Fibroblast of villous mesenchyme (primary cell): ENCODE data around the gene KCNMA1. TPM values are rescaled to one million over a fixed set of nuclear protein-coding genes. Genes with fewer than 3 reads are reported as not detected.
A peak's percentile ranks its signal among the peaks of the same experiment; 100 is the strongest.

Experiments used
- DNase-seq: peaks from one replicate; pipeline ENCODE4 v3.0.0-alpha.2; 2010; ENCODE audit warnings: low read depth
- H3K4me3 ChIP-seq: 2 replicates; pipeline ENCODE4 v1.5.1; 2011; ENCODE audit warnings: low read depth, mild to moderate bottlenecking, low read length
- total RNA-seq: library from RNA; depleted of rRNA; stranded (reverse); fragments of >200 nt; gene quantifications from 2 replicates; pipeline ENCODE4 v1.2.3, GENCODE V29; 2012
- TF ChIP-seq, protein P1 (sequence below): IDR thresholded peaks from 2 replicates; pipeline ENCODE4 v1.5.1; 2012; ENCODE audit warnings: low read depth, mild to moderate bottlenecking, low read length; ENCODE audit not compliant: insufficient read depth

Gene KCNMA1
- total RNA-seq, 1 donor: 36.7 TPM

DNA sequence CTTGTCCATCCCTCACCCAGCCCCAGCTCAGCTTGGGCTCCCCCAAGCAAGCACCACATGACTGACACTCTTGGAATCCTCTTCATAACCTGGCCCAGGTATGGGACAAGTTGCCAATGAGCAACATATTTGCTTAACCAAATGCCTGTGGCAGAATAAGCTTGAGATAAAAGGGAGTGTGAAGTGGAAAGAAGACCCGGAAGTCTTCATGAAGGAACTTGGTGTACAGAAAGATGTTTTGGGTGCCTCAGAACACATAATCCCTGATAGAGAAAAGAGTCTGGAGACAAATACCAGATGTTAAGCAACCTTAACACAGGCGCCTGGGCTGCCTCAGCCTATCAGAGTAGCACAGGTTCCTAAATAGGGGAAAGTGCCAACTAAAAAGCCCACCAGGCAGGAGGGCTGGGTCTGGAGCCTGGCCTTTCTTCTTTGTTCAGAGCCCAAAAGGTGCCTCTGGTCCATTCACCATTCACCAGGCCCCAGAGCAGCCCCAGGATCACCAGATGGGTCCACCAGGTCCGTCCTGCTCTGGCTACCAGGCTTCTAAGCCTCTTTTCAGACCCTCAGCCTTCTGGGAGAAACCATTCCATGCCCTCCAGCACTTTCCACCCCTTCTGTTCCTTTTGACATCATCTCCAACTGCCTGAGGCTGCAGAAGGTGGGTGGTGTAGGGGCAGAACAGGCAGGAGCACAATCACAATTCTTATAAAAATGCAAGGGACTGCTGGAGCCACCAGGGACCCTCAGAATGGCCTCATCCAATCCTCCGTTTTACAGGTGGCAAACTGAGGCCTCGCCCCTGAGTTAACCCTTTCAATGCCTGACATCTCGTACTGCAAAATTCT, 22.6 kb downstream of the KCNMA1 start:
- TF ChIP-seq, protein P1, sequence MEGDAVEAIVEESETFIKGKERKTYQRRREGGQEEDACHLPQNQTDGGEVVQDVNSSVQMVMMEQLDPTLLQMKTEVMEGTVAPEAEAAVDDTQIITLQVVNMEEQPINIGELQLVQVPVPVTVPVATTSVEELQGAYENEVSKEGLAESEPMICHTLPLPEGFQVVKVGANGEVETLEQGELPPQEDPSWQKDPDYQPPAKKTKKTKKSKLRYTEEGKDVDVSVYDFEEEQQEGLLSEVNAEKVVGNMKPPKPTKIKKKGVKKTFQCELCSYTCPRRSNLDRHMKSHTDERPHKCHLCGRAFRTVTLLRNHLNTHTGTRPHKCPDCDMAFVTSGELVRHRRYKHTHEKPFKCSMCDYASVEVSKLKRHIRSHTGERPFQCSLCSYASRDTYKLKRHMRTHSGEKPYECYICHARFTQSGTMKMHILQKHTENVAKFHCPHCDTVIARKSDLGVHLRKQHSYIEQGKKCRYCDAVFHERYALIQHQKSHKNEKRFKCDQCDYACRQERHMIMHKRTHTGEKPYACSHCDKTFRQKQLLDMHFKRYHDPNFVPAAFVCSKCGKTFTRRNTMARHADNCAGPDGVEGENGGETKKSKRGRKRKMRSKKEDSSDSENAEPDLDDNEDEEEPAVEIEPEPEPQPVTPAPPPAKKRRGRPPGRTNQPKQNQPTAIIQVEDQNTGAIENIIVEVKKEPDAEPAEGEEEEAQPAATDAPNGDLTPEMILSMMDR: no peak
- no peak overlapping the region for H3K4me3 ChIP-seq
- DNase-seq: peak; percentile 87

DNA sequence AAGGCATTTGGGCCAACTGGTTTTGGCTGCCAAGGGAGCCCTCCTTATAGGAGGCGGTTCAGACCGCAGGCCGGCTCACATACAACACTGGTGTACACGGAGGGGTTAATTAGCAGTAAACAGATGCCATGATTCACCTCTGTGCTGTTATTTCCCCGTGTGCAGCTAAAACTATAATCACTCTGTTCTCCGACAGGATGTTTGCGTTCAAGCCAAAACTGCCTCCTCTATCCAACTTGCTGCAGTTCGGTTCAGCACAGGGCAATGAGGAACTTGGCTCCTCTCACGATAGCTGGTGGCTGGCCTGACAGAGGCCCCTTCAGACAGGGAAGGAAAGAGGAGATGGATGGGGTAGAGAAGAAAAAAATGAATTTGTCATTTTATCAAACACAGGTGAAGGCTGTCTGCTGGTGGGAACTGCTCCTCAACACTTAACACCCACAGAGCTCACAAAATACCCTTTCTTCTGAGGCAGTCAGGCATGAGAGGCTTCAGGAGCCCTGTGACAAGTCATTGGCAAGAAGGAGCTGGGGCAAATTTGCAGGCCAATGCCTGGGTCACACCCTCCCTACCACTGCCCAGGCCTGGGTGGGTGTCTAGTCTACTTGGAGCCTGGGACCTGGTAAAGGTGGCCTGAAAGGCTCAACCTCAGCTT, 24.0 kb downstream of the KCNMA1 start:
- no peak for DNase-seq
- H3K4me3 ChIP-seq: no peak overlapping the region
- TF ChIP-seq, protein P1: no peak

DNA sequence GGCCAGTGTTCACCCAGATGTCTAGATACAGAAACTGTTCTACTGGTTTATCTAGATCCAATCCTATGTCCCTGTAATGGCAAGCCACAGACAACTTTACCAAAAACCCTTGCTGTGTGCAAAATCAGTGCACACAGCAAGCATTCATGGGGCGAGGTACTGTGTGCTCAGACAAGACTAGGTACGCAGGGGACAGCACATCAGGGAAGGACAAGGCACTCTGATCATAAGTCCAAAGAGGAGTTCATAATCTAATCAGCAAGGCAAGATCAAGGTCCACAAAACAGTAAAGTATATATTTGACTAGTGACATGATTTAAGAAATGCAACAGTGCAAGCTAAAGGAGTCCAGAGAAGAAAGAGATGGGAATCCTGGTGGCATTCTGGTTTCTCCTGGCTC, 25.9 kb downstream of the KCNMA1 start:
- DNase-seq: no peak
- H3K4me3 ChIP-seq: no peak overlapping the region
- TF ChIP-seq, protein P1: no peak

DNA sequence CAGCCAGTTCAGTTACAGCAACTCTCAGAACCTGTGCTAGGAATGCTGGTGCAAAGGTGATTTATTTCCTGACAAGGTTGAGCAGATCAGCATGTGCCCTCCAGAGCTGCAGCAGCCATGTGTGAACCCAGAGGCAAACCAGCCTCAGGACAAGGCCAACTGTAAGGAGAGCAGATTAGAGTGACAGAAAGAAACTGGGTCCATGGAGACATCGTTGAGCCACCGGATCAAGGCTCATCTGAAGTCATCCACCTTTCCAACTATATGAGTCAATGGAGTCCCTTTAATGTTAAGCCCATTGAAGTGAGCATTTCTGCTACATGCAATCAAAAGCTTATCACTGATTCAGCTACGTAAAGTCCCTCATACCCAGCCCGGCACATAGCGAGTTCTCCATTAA, 26.4 kb downstream of the KCNMA1 start:
- TF ChIP-seq, protein P1: no peak
- DNase-seq: no peak
- H3K4me3 ChIP-seq: no peak overlapping the region

DNA sequence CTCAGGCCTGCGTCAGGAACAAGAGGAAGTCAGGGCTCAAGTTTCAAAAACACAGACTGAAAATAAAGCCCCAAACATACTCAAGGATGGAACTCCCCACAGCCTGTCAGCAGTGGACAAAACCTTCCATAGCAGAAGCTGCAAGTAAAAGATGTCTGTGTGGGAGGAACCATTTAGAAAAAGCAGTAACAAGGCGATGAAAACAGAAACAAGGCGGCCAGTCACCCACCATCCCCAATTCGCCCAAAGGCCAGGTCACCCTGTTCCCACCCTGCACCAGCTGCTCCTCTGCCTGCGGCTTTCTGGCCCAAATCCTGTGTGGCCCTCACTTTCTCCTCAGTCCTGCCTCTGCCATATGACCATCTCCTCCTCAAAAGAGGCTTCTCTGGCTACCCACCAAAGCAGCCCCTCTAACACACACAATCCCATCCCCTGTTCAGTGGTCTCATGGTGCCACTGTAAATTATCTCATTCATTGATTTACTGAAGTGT, 27.8 kb downstream of the KCNMA1 start:
- TF ChIP-seq, protein P1: no peak
- no peak overlapping the region for H3K4me3 ChIP-seq
- peak; percentile 85 for DNase-seq

DNA sequence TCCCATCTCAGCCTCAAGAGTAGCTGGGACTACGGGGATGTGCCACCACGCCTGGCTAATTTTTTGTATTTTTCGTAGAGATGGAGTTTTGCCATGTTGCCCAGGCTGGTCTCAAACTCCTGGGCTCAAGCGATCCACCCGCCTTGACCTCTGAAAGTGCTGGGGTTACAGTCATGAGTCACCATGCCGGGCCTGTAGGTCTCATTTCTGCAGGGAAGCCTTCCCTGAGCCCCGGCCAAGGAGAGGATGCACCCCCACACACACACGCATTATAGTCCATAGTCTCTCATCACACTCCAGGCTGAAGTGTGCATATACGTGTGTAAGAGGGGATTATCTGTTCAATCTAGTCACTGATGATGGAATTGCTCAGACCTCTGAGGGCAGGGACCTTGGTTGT, 29.3 kb downstream of the KCNMA1 start:
- H3K4me3 ChIP-seq: no peak overlapping the region
- DNase-seq: no peak
- TF ChIP-seq, protein P1: no peak
